ENCODE data around the gene UNC13A.

Gene UNC13A

GRCh38 chr19:17626456-17627015 lies 61.6 kb downstream of the UNC13A start:
- no peak for DNase-seq (ENCODE audit: low read depth in 3 of 3)

GRCh38 chr19:17625980-17626379 lies 62.2 kb downstream of the UNC13A start:
- DNase-seq (ENCODE audit: low read depth in 3 of 3) = no peak

GRCh38 chr19:17625043-17625442 lies 63.1 kb downstream of the UNC13A start:
- no peak for DNase-seq (ENCODE audit: low read depth in 3 of 3)

GRCh38 chr19:17624314-17624991 lies 63.7 kb downstream of the UNC13A start:
- DNase-seq (ENCODE audit: low read depth in 3 of 3) = no peak

- DNase-seq (ENCODE audit: low read depth in 3 of 3) = no peak
Observed at GRCh38 chr19:17623224-17623935, 64.8 kb downstream of the UNC13A start.

- DNase-seq (ENCODE audit: low read depth in 3 of 3) = no peak
Observed at GRCh38 chr19:17620696-17621095, 67.5 kb downstream of the UNC13A start.

GRCh38 chr19:17618936-17619335 lies 69.2 kb downstream of the UNC13A start:
- DNase-seq (ENCODE audit: low read depth in 3 of 3) = no peak

GRCh38 chr19:17618281-17618903 lies 69.8 kb downstream of the UNC13A start:
- DNase-seq (ENCODE audit: low read depth in 3 of 3) = no peak

- no peak for DNase-seq (ENCODE audit: low read depth in 3 of 3)
Observed at GRCh38 chr19:17617807-17618192, 70.4 kb downstream of the UNC13A start.

GRCh38 chr19:17616961-17617806 lies 71.0 kb downstream of the UNC13A start:
- DNase-seq (ENCODE audit: low read depth in 3 of 3) = no peak

GRCh38 chr19:17616686-17616960 lies 71.5 kb downstream of the UNC13A start:
- DNase-seq (ENCODE audit: low read depth in 3 of 3) = no peak

- no peak for DNase-seq (ENCODE audit: low read depth in 3 of 3)
Observed at GRCh38 chr19:17615889-17616685, 72.1 kb downstream of the UNC13A start.

GRCh38 chr19:17614476-17614875 lies 73.7 kb downstream of the UNC13A start:
- no peak for DNase-seq (ENCODE audit: low read depth in 3 of 3)

- no peak for DNase-seq (ENCODE audit: low read depth in 3 of 3)
Observed at GRCh38 chr19:17611462-17612244, 76.5 kb downstream of the UNC13A start.

- no peak for DNase-seq (ENCODE audit: low read depth in 3 of 3)
Observed at GRCh38 chr19:17610384-17610783, 77.8 kb downstream of the UNC13A start.

- no peak for DNase-seq (ENCODE audit: low read depth in 3 of 3)
Observed at GRCh38 chr19:17607936-17608335, 80.2 kb downstream of the UNC13A start.

- no peak for DNase-seq (ENCODE audit: low read depth in 3 of 3)
Observed at GRCh38 chr19:17606590-17607185, 81.5 kb downstream of the UNC13A start.

GRCh38 chr19:17605761-17606589 lies 82.2 kb downstream of the UNC13A start:
- peak; percentile 59 to 81 (median 64) for DNase-seq (ENCODE audit: low read depth in 3 of 3)

GRCh38 chr19:17605117-17605516 lies 83.0 kb downstream of the UNC13A start:
- DNase-seq (ENCODE audit: low read depth in 3 of 3) = no peak
